ENCODE measurements around the gene ABAT.

GRCh38 chr16:8694795-8695728 lies 20.6 kb downstream of the ABAT start:
- TF ChIP-seq EZH2 (IDR thresholded peaks at IDR 0.05; ENCODE audit: insufficient read depth, poor library complexity, severe bottlenecking) (no peak), EZH2phosphoT487 (IDR thresholded peaks at IDR 0.05; ENCODE audit: insufficient read depth, low read depth) (no peak)
